Fibroblast of lung (primary cell): ENCODE measurements around the gene DRC7. TPM values are rescaled to one million over a fixed set of nuclear protein-coding genes. Genes with fewer than 3 reads are reported as not detected.

Experiments
- DNase-seq, 2 donors: peaks; one replicate each; pipeline versions ENCODE4 v3.0.0 to v3.0.0-alpha.2; 2010; ENCODE audit warnings: low read depth in 2 of 2
- H2AFZ ChIP-seq: 2 replicates; pipeline ENCODE4 v1.5.1; 2012; ENCODE audit warnings: low read length, control low read depth, inconsistent platforms
- H3K27ac ChIP-seq: 2 replicates; pipeline ENCODE4 v1.5.1; 2011; ENCODE audit warnings: low read length, control low read depth; ENCODE audit not compliant: insufficient read depth
- H3K27me3 ChIP-seq: 2 replicates; pipeline ENCODE4 v1.5.1; 2011; ENCODE audit warnings: mild to moderate bottlenecking, low read length; ENCODE audit not compliant: control insufficient read depth, insufficient read depth
- H3K36me3 ChIP-seq: 2 replicates; pipeline ENCODE4 v1.5.1; 2011; ENCODE audit warnings: low read length; ENCODE audit not compliant: control insufficient read depth, insufficient read depth
- H3K4me1 ChIP-seq: 2 replicates; pipeline ENCODE4 v1.5.1; 2011; ENCODE audit warnings: low read length; ENCODE audit not compliant: control insufficient read depth, insufficient read depth; ENCODE audit errors: extremely low read depth
- H3K4me2 ChIP-seq: 2 replicates; pipeline ENCODE4 v1.5.1; 2011; ENCODE audit warnings: low read length, control low read depth; ENCODE audit not compliant: insufficient read depth; ENCODE audit errors: extremely low read depth
- H3K4me3 ChIP-seq, 4 experiments: fragments of 200-600 bp in 1 of 4; sonication (generic) in 1 of 4; replicated peaks in 1 of 4; 2 replicates each; pipeline ENCODE4 v1.5.1; 2011 to 2016; ENCODE audit warnings: low read length in 4 of 4, low read depth in 3 of 4, mild to moderate bottlenecking in 3 of 4, control low read depth in 2 of 4, inconsistent platforms in 1 of 4, mixed read lengths in 1 of 4; ENCODE audit not compliant: insufficient read depth in 1 of 4; ENCODE audit errors: control extremely low read depth in 1 of 4
- H3K79me2 ChIP-seq: 2 replicates; pipeline ENCODE4 v1.5.1; 2012; ENCODE audit warnings: mild to moderate bottlenecking, low read length, inconsistent platforms; ENCODE audit not compliant: control insufficient read depth, insufficient read depth
- H3K9ac ChIP-seq: 2 replicates; pipeline ENCODE4 v1.5.1; 2011; ENCODE audit warnings: mild to moderate bottlenecking, low read length, control low read depth; ENCODE audit not compliant: insufficient read depth
- H3K9me3 ChIP-seq: 2 replicates; pipeline ENCODE4 v1.5.1; 2012; ENCODE audit warnings: low read depth, low read length; ENCODE audit not compliant: control insufficient read depth, insufficient read depth
- H4K20me1 ChIP-seq: 2 replicates; pipeline ENCODE4 v1.5.1; 2011; ENCODE audit warnings: low read length; ENCODE audit not compliant: control insufficient read depth, insufficient read depth; ENCODE audit errors: extremely low read depth
- CTCF ChIP-seq, 2 donors: IDR thresholded peaks in 1 of 2; conservative IDR thresholded peaks in 1 of 2; 1 replicate in 1 of 2; 2 replicates in 1 of 2; pipeline ENCODE4 v1.5.1; 2011 to 2012; ENCODE audit warnings: low read length in 2 of 2, control low read depth in 1 of 2, inconsistent platforms in 1 of 2, low read depth in 1 of 2, mild to moderate bottlenecking in 1 of 2
- EZH2 ChIP-seq: IDR thresholded peaks from 2 replicates; pipeline ENCODE4 v1.5.1; 2012; ENCODE audit warnings: low read length, control low read depth, mild to moderate bottlenecking; ENCODE audit errors: missing control alignments
- polyA plus RNA-seq, 2 donors: library from polyadenylated mRNA; depleted of rRNA in 1 of 2; stranded (reverse) in 1 of 2; unstranded in 1 of 2; fragments of >200 nt; gene quantifications; 2 replicates each; pipeline ENCODE4 v1.2.1, GENCODE V29; 2011 to 2012; ENCODE audit warnings: missing spikeins in 1 of 2
- total RNA-seq: library from RNA; depleted of rRNA; stranded (reverse); fragments of >200 nt; gene quantifications from 2 replicates; pipeline ENCODE4 v1.2.1, GENCODE V29; 2014

The DRC7 gene
- total and polyA plus RNA-seq, 2 donors (not counting 1 experiment from before 2014, with no cell fraction given), result not detected

DNA sequence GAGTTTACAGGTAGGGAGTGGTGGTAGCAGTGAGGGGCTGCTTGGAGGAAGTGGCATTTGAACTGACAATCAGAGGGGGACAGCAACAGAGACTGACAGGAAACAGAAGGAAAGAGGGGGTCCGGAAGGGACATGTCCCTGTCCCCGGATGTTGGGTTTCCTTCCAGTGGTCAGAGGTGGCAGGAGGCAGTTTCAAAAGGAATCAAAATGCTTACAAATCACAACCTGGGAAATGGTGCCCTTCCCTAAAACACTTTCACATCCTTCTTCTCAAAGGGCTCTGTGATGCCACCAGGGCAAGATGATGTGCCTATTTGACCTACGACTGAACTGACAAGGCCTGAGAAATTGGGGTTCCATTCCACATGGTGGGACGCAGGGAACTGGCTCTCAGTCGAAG, 46.5 kb upstream of the DRC7 start:
- Histone ChIP-seq H3K79me2 (no peaks in the 10 kb centered on the region), H3K9ac (no peak overlapping the region), H3K4me2 (no peak overlapping the region)

DNA sequence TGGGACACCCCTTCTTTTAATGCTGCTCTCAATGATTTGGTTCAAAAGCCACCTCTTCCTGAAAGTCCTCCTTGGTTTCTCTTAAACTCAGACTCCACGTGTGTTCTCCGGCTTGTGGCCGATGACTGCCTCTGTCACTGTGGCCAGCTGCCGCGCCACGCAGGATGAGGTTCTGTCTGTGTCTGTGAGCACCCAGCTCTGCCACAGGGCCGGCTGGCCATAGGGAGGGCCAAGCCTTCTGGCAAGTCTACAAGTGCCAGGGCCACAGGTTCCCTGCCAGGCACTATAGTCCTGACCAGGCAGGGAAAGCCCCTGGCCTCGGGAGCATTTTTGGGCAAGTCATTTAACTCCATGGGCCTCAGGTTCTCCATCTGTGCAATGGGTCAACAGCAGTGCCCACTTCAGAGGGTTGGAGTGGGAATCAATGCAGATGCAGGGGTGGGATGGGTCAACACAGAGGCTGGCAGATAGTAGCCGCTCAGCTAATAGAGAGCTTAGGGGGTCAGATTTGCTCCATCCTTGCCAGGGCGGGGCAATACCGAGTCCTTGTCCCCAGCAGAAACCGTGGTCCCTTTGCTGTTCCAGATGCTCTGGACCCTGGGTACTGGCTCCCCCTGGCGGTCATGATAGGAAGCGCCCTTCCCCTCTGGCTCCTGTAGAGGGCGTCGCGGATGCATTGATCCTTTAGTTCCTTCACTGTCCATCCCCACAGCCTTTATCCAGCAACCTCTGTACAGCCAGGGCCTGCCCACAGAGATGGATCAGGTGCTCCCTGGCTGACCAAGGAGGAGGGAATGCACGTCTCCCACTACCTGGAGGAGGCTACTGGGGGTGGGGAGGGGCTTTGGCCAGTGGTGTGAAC, 45.8 kb upstream of the DRC7 start:
- Histone ChIP-seq H3K4me2 (no peak overlapping the region), H3K9ac (no peak overlapping the region), H3K27me3 (no peaks in the 10 kb centered on the region), H3K4me1 (no peaks in the 10 kb centered on the region), H3K9me3 (no peaks in the 10 kb centered on the region), H3K79me2 (no peaks in the 10 kb centered on the region), H3K27ac (no peak overlapping the region), H4K20me1 (no peaks in the 10 kb centered on the region), H3K36me3 (no peaks in the 10 kb centered on the region), H3K4me3 (no peak overlapping the region), H2AFZ (no peak overlapping the region)
- peak; percentile 52 to 73 for DNase-seq
- TF ChIP-seq CTCF (conservative IDR thresholded peaks at IDR 0.05 in 1 of 2, IDR thresholded peaks at IDR 0.05 in 1 of 2; ENCODE audit: low read depth in 1 of 2, low read length in 2 of 2) (peak; percentile 100), EZH2 (no peak)

More for the DNA sequence above, 46.5 kb upstream of the DRC7 start:
- DNase-seq, result no peak
- no peak for TF ChIP-seq CTCF (conservative IDR thresholded peaks at IDR 0.05 in 1 of 2, IDR thresholded peaks at IDR 0.05 in 1 of 2; ENCODE audit: low read depth in 1 of 2, low read length in 2 of 2)
- no peak for TF ChIP-seq EZH2
- Histone ChIP-seq H3K27me3 (no peaks in the 10 kb centered on the region), H2AFZ (no peak overlapping the region), H3K9me3 (no peaks in the 10 kb centered on the region), H4K20me1 (no peaks in the 10 kb centered on the region), H3K4me3 (no peak overlapping the region), H3K27ac (no peak overlapping the region), H3K4me1 (peaks cover 5% of the 10 kb centered on the region), H3K36me3 (no peaks in the 10 kb centered on the region)

GRCh38 chr16:57649443-57649751, 45.2 kb upstream of the DRC7 start:
- H3K9me3 ChIP-seq, result no peaks in the 10 kb centered on the region
- H3K27ac ChIP-seq, result no peak overlapping the region
- no peak overlapping the region for H3K4me2 ChIP-seq
- H3K79me2 ChIP-seq, result no peaks in the 10 kb centered on the region
- H3K4me1 ChIP-seq, result no peaks in the 10 kb centered on the region
- no peak overlapping the region for H3K9ac ChIP-seq
- TF ChIP-seq CTCF (conservative IDR thresholded peaks at IDR 0.05 in 1 of 2, IDR thresholded peaks at IDR 0.05 in 1 of 2; ENCODE audit: low read depth in 1 of 2, low read length in 2 of 2), result no peak
- no peak for TF ChIP-seq EZH2
- H3K4me3 ChIP-seq, result no peak overlapping the region
- H3K27me3 ChIP-seq, result no peaks in the 10 kb centered on the region
- H3K36me3 ChIP-seq, result no peaks in the 10 kb centered on the region
- H2AFZ ChIP-seq, result no peak overlapping the region
- no peaks in the 10 kb centered on the region for H4K20me1 ChIP-seq
- no peak for DNase-seq
